Psoas muscle (tissue), 8 donors: ENCODE data around the gene SULT4A1. TPM values are rescaled to one million over a fixed set of nuclear protein-coding genes. Genes with fewer than 3 reads are reported as not detected.

Experiments used
- ATAC-seq, 4 donors: fragments of 200-7000 bp; cut with Tn5 transposase; one replicate each; pipeline ENCODE4 v1.9.1; 2020; ENCODE audit warnings: moderate library complexity in 3 of 4, mild to moderate bottlenecking in 2 of 4
- DNase-seq, 2 donors: peaks; one replicate each; pipeline ENCODE4 v3.0.0-alpha.2; 2020
- H3K27ac ChIP-seq: fragments of 200-600 bp; one replicate; pipeline ENCODE4 v1.8.0; 2022
- H3K27me3 ChIP-seq, 3 donors: fragments of 200-600 bp in 1 of 3; one replicate each; pipeline versions ENCODE4 v1.6.1 to v1.8.0; 2013 to 2022; ENCODE audit warnings: low read length in 2 of 3, mild to moderate bottlenecking in 2 of 3, moderate library complexity in 1 of 3; ENCODE audit not compliant: insufficient read depth in 3 of 3
- H3K36me3 ChIP-seq, 2 donors: fragments of 200-600 bp in 1 of 2; one replicate each; pipeline versions ENCODE4 v1.6.1 to v1.8.0; 2013 to 2022; ENCODE audit warnings: low read depth in 1 of 2, mild to moderate bottlenecking in 1 of 2, moderate library complexity in 1 of 2; ENCODE audit not compliant: insufficient read depth in 1 of 2
- H3K4me1 ChIP-seq: fragments of 200-600 bp; one replicate; pipeline ENCODE4 v1.8.0; 2022
- H3K4me3 ChIP-seq: fragments of 200-600 bp; one replicate; pipeline ENCODE4 v1.8.0; 2022; ENCODE audit warnings: mild to moderate bottlenecking
- H3K9me3 ChIP-seq: fragments of 200-600 bp; one replicate; pipeline ENCODE4 v1.8.0; 2022
- WGBS, 3 donors: extraction: QIAGEN DNeasy Blood & Tissue Kit; methylation state at CpG; one replicate each; pipeline versions ENCODE4 v1.1.6 to v1.1.7; 2013; 5-methylcytosine and 5-hydroxymethylcytosine counted together
- intact Hi-C, 2 donors: fragments of 100-400 bp; cut with DNase I; formaldehyde crosslinking; loops; one replicate each; pipeline versions ENCODE4 v1.11.0 to v1.14.2; 2022
- polyA plus RNA-seq, 3 donors: library from polyadenylated mRNA; stranded (reverse); fragments of 200-250 nt; gene quantifications; one replicate each; pipeline ENCODE4 v1.2.3, GENCODE V29; 2013
- total RNA-seq, 4 donors: library from RNA; stranded (reverse); fragmentation: NEBNext Ultra II Directional in 2 of 4; extraction: Animal tissue kit (Norgen Biotek cat#: 25700) in 2 of 4; gene quantifications; one replicate each; pipeline versions ENCODE4 v1.2.1 to v1.2.4, GENCODE V29; 2021 to 2023
- TF ChIP-seq, protein P1 (sequence below): fragments of 200-600 bp; IDR thresholded peaks from one replicate; pipeline ENCODE4 v1.8.0; 2022; ENCODE audit warnings: antibody characterized with exemption
- donor health status: healthy with polysubstance abuse.
- donor health status: DM: no; HTN: no; CAD: no; lungs with moderate emphysema.
- donor health status: Bipolar disorder and iron deficiency.
- donor health status: healthy.
- donor health status: DM: yes; HTN: yes; CAD: no.
- donor health status: DM: no; HTN: no; CAD: no.
- donor health status: DM: no; HTN: no; CAD: no.
- donor health status: DM: yes; HTN: yes; CAD: no.

The SULT4A1 gene
- total and polyA plus RNA-seq, 7 donors, result 0.08 to 0.23 TPM; not detected in 5

- no peak overlapping the region for H3K27ac ChIP-seq
- intact Hi-C loops, result no loop called here
- peaks cover 17% of the 10 kb centered on the region for H3K4me1 ChIP-seq
- H3K36me3 ChIP-seq, result no peaks in the 10 kb centered on the region
- H3K27me3 ChIP-seq, result peaks cover 0 to 14% (median 4%) of the 10 kb centered on the region in 3 donors
- WGBS, 3 donors, result 39 to 56% (median 43%) methylated on average over 36 of the region's 36 CpGs
- TF ChIP-seq, protein P1, sequence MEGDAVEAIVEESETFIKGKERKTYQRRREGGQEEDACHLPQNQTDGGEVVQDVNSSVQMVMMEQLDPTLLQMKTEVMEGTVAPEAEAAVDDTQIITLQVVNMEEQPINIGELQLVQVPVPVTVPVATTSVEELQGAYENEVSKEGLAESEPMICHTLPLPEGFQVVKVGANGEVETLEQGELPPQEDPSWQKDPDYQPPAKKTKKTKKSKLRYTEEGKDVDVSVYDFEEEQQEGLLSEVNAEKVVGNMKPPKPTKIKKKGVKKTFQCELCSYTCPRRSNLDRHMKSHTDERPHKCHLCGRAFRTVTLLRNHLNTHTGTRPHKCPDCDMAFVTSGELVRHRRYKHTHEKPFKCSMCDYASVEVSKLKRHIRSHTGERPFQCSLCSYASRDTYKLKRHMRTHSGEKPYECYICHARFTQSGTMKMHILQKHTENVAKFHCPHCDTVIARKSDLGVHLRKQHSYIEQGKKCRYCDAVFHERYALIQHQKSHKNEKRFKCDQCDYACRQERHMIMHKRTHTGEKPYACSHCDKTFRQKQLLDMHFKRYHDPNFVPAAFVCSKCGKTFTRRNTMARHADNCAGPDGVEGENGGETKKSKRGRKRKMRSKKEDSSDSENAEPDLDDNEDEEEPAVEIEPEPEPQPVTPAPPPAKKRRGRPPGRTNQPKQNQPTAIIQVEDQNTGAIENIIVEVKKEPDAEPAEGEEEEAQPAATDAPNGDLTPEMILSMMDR, result no peak
- H3K9me3 ChIP-seq, result no peaks in the 10 kb centered on the region
- peak in 1 of 2 donors; percentile 39 for DNase-seq
- ATAC-seq, result no peak
- no peak overlapping the region for H3K4me3 ChIP-seq
These were observed 28.8 kb downstream of the SULT4A1 start for GRCh38 chr22:43833286-43834240.

DNA sequence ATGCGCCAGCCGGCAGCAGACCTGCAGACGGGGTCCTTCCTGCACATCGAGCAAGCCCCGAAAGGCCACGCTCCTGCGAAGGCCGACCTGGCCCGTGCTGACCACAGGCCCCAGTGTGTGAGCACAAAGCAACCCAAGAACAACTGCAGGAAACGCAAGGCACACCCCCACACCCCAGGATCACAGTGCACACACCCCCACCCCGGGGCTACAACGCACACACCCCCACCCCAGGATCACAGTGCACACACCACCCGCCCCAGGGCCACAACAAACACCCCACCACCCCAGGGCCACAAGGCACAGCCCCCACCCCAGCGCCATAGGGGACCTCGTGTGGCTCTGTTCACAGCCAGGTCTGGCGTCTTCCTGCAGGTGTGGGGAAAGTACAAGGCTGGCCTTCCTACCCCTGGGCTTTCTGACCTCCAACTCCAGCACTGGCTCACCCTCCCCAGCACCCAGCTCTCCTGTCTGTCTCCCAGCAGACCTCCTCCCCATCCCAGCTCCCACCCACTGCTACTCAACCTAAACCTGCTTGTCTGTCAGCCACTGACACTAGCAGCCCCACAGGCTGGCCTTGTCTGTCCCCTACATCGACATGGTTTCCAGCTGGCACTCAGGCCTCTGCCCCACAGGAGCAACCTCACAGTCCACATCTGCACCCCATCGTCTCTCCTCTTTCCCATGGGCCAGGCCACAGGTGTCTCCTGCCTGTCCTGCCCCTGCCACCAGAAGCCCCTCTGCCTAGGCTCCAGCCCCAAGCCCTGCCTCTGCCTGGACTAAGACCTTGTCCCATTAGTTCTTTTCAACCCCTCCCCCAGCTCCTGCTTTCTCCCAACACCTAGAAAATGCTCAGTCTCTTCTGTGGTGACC lies 29.7 kb downstream of the SULT4A1 start:
- Histone ChIP-seq H3K36me3 (no peaks in the 10 kb centered on the region), H3K9me3 (no peaks in the 10 kb centered on the region), H3K4me1 (peaks cover 17% of the 10 kb centered on the region), H3K4me3 (no peak overlapping the region), H3K27ac (no peak overlapping the region), H3K27me3 (peaks cover 0 to 14% (median 4%) of the 10 kb centered on the region in 3 donors)
- DNase-seq (peak in 1 of 2 donors; percentile 51), ATAC-seq (no peak)
- intact Hi-C loops, result no loop called here
- TF ChIP-seq, protein P1, result no peak
- WGBS, 3 donors, result 77 to 90% (median 84%) methylated on average over 18 of the region's 18 CpGs

GRCh38 chr22:43831561-43832392 lies 30.5 kb downstream of the SULT4A1 start:
- DNase-seq (peak in 1 of 2 donors; percentile 47), ATAC-seq (no peak)
- TF ChIP-seq, protein P1, result no peak
- H3K27ac ChIP-seq, result no peak overlapping the region
- no peaks in the 10 kb centered on the region for H3K36me3 ChIP-seq
- no peaks in the 10 kb centered on the region for H3K9me3 ChIP-seq
- H3K27me3 ChIP-seq, result peaks cover 0 to 14% (median 4%) of the 10 kb centered on the region in 3 donors
- 92 to 93% (median 92%) methylated on average over 33 of the region's 33 CpGs for WGBS, 3 donors
- intact Hi-C loops, result no loop called here
- no peak overlapping the region for H3K4me3 ChIP-seq
- peaks cover 17% of the 10 kb centered on the region for H3K4me1 ChIP-seq

DNA sequence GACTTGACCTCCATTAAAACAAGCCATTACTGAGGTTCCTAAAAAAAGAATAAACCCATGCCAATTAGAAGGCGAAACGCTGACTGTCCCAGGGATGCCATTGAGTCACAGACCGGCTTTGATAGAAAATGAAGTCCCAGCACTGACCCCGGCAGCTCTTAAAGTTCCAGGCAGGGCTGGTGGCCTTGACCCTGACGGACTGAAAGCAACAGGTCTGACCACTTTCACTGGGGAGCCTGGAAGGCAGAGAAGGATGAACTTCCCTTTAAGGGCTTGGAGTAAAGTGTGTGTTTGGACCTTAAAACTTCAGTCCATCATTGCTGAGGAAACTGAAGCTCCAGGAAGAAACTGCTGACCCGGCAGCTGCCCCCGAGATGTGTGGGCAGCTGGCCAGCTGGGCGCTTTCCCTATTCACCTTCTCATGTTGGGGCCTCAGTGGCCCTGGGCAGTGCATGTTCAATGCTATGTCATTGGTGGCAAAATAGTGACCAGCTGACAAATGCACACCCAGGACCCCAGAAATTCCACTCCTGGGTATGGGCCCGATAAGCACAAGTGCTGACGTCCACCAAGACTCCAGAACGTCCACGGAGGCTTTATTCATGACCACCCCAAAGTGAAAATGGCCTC lies 31.3 kb downstream of the SULT4A1 start:
- no peaks in the 10 kb centered on the region for H3K9me3 ChIP-seq
- ATAC-seq, result no peak
- H3K4me3 ChIP-seq, result no peak overlapping the region
- peaks cover 17% of the 10 kb centered on the region for H3K4me1 ChIP-seq
- DNase-seq, result peak in 1 of 2 donors; percentile 16
- intact Hi-C loops, result no loop called here
- no peaks in the 10 kb centered on the region for H3K36me3 ChIP-seq
- peaks cover 0 to 19% (median 4%) of the 10 kb centered on the region in 3 donors for H3K27me3 ChIP-seq
- no peak overlapping the region for H3K27ac ChIP-seq
- WGBS, 3 donors, result 62 to 68% (median 62%) methylated on average over 12 of the region's 12 CpGs
- TF ChIP-seq, protein P1, result no peak
